K562 (cell line): Measurements from ENCODE around the gene PDE4A. TPM values are rescaled to one million over a fixed set of nuclear protein-coding genes. Genes with fewer than 3 reads are reported as not detected.

ENCODE experiments used
- CEBPB ChIP-seq: fragments of 450-650 bp; IDR thresholded peaks from 2 replicates; pipeline ENCODE4 v1.6.1; 2016; ENCODE audit warnings: missing genetic modification characterization, missing compliant biosample characterization
- COPS2 ChIP-seq: fragments of 450-650 bp; conservative IDR thresholded peaks from 2 replicates; pipeline ENCODE4 v1.6.1; 2016; ENCODE audit warnings: mild to moderate bottlenecking, moderate library complexity
- EZH2 ChIP-seq: IDR thresholded peaks from 2 replicates; pipeline ENCODE4 v1.6.1; 2012; ENCODE audit warnings: low read depth, mild to moderate bottlenecking, inconsistent platforms, low read length, borderline replicate concordance
- HLTF ChIP-seq: fragments of 450-650 bp; IDR thresholded peaks from 2 replicates; pipeline ENCODE4 v1.6.1; 2016
- KDM5B ChIP-seq: fragments of 200-600 bp; sonication (generic); IDR thresholded peaks from 2 replicates; pipeline ENCODE4 v1.6.1; 2012; ENCODE audit warnings: low read depth, mild to moderate bottlenecking, moderate library complexity, low read length, control low read depth, inconsistent platforms; ENCODE audit not compliant: insufficient replicate concordance
- MAFF ChIP-seq: IDR thresholded peaks from 2 replicates; pipeline ENCODE4 v1.6.1; 2012; ENCODE audit warnings: low read length, improper control_type of control experiment
- NR3C1 ChIP-seq: sonication (generic); formaldehyde crosslinking; IDR thresholded peaks from 2 replicates; pipeline ENCODE4 v1.8.1; 2022; ENCODE audit warnings: missing genetic modification reagents
- PHB2 ChIP-seq: fragments of 450-650 bp; IDR thresholded peaks from 2 replicates; pipeline ENCODE4 v1.6.1; 2017; ENCODE audit warnings: low read depth
- SFPQ ChIP-seq: fragments of 200-400 bp; formaldehyde crosslinking; IDR thresholded peaks from 2 replicates; pipeline ENCODE4 v1.6.1; 2017; ENCODE audit warnings: mild to moderate bottlenecking, low read depth, low read length, moderate library complexity
- SMARCB1 ChIP-seq: IDR thresholded peaks from 2 replicates; pipeline ENCODE4 v1.6.1; 2011; ENCODE audit warnings: improper control_type of control experiment, low read depth; ENCODE audit not compliant: insufficient read length
- ZBTB12 ChIP-seq: fragments of 250-450 bp; sonication (Bioruptor Pico); IDR thresholded peaks from 2 replicates; pipeline ENCODE4 v1.4.0; 2020
- ZHX1 ChIP-seq: fragments of 150-350 bp; conservative IDR thresholded peaks from 2 replicates; pipeline ENCODE4 v1.6.1; 2014; ENCODE audit warnings: low read length
- ZNF3 ChIP-seq: fragments of 250-450 bp; sonication (Bioruptor Pico); IDR thresholded peaks from 2 replicates; pipeline ENCODE4 v1.5.0; 2021; ENCODE audit warnings: mild to moderate bottlenecking, moderate library complexity
- ZSCAN32 ChIP-seq: fragments of 450-650 bp; formaldehyde crosslinking; IDR thresholded peaks from 2 replicates; pipeline ENCODE4 v1.4.0; 2020; ENCODE audit warnings: mild to moderate bottlenecking, moderate library complexity
- polyA plus RNA-seq, 8 experiments: library from polyadenylated mRNA; depleted of rRNA in 4 of 8; stranded (reverse) in 5 of 8; unstranded in 3 of 8; fragments of >200 nt; fragmentation: Nextera tagmentation in 2 of 8; fragmentation: Illumina TruSeq in 1 of 8; extraction: Ambion mirVana in 2 of 8; extraction: Trizol in 1 of 8; gene quantifications; 2 replicates each; pipeline versions ENCODE4 v1.2.1 to v1.2.3, GENCODE V29; 2011 to 2014; ENCODE audit warnings: inconsistent platforms in 1 of 8, missing spikeins in 1 of 8
- total RNA-seq, 7 experiments: library from RNA; depleted of rRNA in 6 of 7; stranded (reverse); fragments of >200 nt in 6 of 7; fragmentation: Illumina TruSeq in 2 of 7; extraction: Trizol in 2 of 7; gene quantifications; 2 replicates each; pipeline versions ENCODE4 v1.2.1 to v1.2.3, GENCODE V29; 2011 to 2021; ENCODE audit warnings: low replicate concordance in 1 of 7
- TF ChIP-seq, protein P1 (sequence below): IDR thresholded peaks from 2 replicates; pipeline ENCODE4 v1.6.1; 2016; ENCODE audit warnings: missing genetic modification characterization, missing compliant biosample characterization
- TF ChIP-seq, protein P2 (sequence below): sonication (generic); formaldehyde crosslinking; IDR thresholded peaks from 2 replicates; pipeline ENCODE4 v1.4.0; 2020; ENCODE audit warnings: mild to moderate bottlenecking, missing genetic modification reagents
- TF ChIP-seq, protein P3 (sequence below): fragments of 250-450 bp; sonication (Bioruptor Pico); IDR thresholded peaks from 2 replicates; pipeline ENCODE4 v1.8.0; 2021; ENCODE audit warnings: mild to moderate bottlenecking, moderate library complexity

The PDE4A gene
- total and polyA plus RNA-seq, 9 of the 15 experiments (the other 6 are each of a cell fraction or from before 2014, with no cell fraction given) = 0.66 to 26.9 (median 4.6) TPM

- TF ChIP-seq, protein P1, sequence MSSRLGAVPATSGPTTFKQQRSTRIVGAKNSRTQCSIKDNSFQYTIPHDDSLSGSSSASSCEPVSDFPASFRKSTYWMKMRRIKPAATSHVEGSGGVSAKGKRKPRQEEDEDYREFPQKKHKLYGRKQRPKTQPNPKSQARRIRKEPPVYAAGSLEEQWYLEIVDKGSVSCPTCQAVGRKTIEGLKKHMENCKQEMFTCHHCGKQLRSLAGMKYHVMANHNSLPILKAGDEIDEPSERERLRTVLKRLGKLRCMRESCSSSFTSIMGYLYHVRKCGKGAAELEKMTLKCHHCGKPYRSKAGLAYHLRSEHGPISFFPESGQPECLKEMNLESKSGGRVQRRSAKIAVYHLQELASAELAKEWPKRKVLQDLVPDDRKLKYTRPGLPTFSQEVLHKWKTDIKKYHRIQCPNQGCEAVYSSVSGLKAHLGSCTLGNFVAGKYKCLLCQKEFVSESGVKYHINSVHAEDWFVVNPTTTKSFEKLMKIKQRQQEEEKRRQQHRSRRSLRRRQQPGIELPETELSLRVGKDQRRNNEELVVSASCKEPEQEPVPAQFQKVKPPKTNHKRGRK (tag) = no peak
- TF ChIP-seq ZSCAN32 (CRISPR knock-in tag) (no peak), COPS2 (no peak), ZBTB12 (CRISPR knock-in tag) (no peak), ZNF3 (no peak), CEBPB (no peak), HLTF (no peak), MAFF (no peak), PHB2 (no peak), EZH2 (no peak), SMARCB1 (no peak), SFPQ (no peak), KDM5B (no peak), ZHX1 (no peak), NR3C1 (CRISPR knock-in tag) (no peak)
- TF ChIP-seq, protein P2, sequence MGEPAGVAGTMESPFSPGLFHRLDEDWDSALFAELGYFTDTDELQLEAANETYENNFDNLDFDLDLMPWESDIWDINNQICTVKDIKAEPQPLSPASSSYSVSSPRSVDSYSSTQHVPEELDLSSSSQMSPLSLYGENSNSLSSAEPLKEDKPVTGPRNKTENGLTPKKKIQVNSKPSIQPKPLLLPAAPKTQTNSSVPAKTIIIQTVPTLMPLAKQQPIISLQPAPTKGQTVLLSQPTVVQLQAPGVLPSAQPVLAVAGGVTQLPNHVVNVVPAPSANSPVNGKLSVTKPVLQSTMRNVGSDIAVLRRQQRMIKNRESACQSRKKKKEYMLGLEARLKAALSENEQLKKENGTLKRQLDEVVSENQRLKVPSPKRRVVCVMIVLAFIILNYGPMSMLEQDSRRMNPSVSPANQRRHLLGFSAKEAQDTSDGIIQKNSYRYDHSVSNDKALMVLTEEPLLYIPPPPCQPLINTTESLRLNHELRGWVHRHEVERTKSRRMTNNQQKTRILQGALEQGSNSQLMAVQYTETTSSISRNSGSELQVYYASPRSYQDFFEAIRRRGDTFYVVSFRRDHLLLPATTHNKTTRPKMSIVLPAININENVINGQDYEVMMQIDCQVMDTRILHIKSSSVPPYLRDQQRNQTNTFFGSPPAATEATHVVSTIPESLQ (CRISPR knock-in tag) = no peak
- TF ChIP-seq, protein P3, sequence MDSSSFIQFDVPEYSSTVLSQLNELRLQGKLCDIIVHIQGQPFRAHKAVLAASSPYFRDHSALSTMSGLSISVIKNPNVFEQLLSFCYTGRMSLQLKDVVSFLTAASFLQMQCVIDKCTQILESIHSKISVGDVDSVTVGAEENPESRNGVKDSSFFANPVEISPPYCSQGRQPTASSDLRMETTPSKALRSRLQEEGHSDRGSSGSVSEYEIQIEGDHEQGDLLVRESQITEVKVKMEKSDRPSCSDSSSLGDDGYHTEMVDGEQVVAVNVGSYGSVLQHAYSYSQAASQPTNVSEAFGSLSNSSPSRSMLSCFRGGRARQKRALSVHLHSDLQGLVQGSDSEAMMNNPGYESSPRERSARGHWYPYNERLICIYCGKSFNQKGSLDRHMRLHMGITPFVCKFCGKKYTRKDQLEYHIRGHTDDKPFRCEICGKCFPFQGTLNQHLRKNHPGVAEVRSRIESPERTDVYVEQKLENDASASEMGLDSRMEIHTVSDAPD = no peak
Observed at GRCh38 chr19:10517760-10518443, 97.6 kb downstream of the PDE4A start (continued).
